Measurements from ENCODE around the gene CAP1.
"Not testable (repeated sequence)": the region's sequence is repeated elsewhere in the genome, so short reads cannot be mapped to it uniquely, and the experiment has no call there.

CAP1 gene

DNA sequence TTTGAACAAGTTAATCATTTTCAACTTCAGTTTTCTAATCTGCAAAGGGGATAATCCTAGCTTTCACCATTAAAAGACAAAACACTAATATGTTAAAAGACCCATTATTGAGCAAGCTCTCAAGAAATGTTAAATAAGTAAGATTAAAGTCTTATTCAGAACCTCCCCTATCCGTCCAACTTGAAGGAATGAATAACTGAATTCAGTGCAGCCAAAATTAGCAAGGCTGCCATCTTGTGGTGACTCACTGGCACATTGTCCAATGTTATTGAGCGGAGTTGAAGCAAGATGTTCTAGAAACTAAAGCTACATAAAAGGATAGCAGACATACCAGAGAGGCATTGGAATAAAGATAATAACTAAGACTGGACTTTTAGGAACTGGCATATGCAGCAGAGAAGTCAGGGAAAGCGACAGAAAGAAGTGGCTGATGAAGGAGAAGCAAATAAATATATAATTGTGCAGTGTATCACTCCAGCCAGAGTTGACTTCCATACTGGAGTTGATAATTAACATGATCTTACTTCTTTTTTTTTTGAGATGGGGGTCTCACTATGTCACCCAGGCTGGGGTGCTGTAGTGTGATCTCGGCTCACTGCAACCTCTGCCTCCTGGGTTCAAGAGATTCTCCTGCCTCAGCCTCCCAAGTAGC lies 8.2 kb upstream of the CAP1 start:
- peak; percentile 51 for DNase-seq

DNA sequence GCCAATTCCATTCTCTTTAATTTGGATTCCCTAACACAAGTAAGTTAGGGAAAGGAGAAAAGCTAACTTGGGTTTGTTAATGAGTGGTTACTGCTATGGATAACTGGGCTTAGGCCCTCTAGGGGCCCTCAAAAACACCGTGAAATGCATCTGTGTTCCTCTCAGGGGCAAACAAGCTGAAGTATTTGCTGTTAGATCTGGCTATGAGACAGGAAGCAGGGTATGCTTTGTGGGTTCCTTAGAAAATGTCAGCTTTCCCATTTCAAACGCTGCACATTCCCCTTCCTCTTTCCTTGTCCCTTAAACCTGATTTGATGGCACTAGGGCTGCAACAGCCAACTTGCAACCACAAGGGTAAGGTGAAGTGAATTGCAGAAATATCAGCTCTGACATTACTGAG lies 5.7 kb upstream of the CAP1 start:
- no peak for DNase-seq

DNA sequence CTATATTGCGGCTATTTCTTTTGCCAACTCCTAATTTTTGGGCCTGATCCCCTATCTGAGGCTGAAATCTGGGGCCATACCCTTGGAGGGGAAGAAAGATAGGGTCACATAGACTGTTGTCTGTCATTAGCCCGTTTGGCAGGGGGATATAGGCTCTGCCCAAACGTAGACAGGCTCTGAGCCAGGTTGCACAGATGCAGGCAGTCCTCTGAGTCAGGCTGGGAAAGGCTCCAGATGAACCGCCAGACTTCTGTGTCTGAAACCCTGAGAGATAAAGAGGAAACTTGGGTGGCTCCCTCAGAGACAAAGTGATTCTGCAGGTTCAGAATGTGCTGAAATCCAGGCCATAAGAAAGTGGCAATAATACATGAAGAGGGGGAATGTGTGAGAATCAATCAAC lies 4.0 kb upstream of the CAP1 start:
- DNase-seq = no peak

DNA sequence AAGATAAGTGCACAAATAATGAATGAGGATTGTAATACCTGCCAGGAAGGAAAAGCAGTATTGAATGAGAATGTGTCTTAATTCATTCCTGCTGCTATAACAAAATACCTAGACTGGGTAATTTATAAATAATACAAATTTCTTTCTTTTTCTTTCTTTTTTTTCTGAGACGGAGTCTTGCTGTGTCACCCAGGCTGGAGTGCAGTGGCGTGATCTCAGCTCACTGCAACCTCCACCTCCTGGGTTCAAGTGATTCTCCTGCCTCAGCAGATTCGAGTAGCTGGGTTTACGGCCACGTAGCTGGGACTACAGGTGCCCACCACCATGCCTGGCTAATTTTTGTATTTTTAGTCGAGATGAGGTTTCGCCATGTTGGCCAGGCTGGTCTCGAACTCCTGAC lies 3.3 kb upstream of the CAP1 start:
- not testable (repeated sequence) for DNase-seq

DNA sequence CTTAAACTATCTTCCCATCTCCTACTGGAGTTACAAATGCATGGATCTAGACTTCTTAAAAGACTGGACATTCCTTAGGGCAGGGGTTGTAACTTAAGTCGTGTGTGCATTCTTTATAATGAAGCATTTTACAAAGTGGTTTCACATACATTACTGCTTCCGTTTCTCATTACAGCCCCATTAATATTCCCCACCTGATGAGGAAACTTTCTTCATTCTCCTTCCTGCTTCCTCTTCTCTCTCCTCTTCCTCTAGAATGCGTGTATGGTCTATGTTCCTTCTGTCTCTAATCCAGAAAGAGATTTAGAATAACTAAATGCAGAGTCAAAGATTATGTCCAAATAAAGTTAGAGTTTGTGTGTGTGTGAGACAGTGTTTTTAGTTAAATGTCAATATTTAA lies 1.8 kb upstream of the CAP1 start:
- DNase-seq = no peak

DNA sequence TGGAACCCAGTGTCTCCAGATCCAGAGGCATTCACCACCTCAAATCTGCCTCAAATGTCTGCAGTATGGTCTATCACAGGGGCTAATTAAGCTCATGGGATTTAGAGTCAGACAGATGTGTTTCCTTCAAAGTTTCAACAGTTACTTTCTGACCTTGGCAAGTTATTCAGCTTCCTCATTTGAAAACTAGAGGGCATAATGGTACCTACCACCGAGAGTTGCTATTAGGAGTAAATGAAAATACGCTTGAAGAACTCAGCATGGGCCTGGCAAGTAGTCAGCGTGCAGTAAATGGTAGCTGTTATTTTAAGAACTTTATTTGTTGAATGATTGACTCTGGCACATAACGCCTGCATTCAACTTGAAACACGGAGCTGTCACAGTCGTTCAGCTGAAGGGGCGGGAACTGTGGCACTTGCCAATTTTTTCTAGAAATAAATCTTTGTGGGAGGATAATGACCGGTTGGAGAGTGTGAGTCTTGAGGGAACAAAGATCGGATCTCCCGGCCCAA lies 1.2 kb upstream of the CAP1 start:
- DNase-seq = peak; percentile 85

DNA sequence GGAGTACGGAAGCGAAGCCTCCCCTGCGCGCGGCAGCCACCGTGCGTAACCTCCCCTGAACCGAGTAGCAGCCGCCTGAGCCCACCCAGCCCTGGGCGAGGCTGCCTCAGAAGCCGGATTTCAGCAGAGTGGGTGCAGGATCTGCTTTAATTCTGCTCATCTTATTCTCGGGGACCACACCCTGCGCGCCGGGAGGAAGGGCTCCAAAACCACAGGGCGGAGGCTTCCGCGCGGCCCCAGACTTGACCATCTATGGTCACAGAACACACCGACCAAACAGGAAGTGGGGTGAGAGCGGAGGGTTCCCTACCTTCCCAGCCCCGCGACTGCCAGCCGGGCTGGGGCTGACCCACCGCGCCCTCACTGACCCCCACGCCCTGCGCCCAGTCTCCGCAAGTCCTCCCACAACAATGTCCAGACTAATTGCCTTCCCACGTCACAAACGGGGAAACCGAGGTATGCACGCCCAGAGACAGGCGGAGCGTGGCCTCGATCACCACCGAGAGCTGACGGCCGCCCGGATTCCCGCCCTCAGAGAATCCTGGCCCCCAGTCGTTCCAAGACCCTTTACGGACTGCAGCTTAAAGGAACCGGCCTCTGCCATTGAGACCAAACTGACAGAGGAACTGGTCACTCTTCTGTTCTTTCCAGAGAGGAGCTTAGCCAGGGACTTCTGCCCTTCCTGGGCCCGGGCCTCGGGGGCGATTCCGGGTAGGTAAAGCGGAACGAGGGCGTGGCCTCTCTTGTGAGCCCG lies 595 bp upstream of the CAP1 start:
- DNase-seq = peak; percentile 85

DNA sequence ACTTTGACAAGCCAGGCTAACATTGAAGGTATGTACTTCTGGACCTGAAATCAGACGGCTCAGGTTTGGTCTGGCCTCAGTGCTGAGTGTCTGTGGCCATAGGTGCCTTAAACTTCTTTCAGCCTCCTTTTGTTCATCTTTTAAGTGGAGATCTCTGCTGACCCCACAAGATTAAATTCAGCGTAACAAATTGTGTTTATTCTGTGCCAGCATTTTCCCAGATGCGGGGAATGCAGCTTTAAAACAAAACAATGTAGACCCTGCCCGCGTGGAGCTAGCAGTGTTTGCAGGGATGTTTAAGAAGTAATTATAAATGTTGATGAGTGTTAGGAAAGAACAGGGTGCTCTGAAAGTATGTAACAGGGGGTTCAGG lies 923 bp downstream of the CAP1 start:
- no peak for DNase-seq

DNA sequence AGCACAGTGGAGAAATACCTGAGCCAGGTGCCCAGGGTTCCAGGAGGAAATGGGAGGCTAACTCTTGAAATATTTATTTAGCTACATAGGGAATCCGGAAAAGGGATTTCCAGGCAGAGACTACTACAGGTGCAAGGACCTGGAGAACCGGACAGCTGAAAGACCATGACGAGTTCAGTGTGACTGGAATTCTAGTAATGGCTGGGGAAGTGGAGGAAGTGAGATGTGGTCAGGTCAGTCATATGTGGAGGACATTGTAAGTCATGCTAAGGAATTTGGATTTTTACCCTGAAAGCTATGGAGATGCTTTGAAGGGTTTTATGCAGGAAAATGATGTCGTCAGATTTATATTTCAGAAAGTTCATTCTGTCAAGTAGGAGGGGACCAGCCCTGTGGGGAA lies 1.8 kb downstream of the CAP1 start:
- DNase-seq = peak; percentile 41

DNA sequence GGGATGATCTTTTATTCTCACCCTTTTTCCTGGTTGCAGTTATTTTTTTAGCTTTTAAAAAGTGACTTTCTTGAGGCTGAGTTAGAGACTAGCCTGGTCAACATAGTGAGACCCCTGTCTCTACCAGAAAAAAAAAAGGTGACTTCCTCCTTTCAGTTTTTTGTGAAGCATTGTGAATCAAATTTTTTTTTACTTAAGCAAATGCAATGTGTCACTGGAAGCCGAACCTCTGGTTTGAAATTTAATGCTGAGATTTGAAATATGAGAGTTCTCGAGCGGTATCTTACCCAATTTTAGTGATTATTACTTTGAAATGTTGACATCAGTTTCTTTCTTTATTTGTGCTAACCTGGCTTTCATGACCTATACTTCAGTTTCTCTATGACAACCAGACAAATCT lies 3.6 kb downstream of the CAP1 start:
- no peak for DNase-seq

DNA sequence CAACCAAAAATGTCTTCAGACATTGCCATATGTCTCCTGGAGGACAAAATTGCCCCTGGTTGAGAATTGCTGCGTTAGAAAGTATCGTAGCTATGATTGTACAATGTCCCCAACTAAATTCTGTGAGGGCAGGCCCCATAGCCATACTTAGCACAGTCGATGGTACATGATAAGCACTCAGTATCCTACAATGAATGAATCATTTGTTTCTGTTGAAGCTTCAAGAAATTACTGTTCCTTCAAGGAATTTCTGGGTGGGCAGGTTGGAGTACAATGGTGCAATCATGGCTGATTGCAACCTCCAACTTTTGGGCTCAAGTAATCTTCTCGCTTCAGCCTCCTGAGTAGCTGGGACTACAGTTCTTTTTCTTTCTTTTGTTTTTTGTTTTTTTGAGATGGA lies 4.7 kb downstream of the CAP1 start:
- DNase-seq = no peak

DNA sequence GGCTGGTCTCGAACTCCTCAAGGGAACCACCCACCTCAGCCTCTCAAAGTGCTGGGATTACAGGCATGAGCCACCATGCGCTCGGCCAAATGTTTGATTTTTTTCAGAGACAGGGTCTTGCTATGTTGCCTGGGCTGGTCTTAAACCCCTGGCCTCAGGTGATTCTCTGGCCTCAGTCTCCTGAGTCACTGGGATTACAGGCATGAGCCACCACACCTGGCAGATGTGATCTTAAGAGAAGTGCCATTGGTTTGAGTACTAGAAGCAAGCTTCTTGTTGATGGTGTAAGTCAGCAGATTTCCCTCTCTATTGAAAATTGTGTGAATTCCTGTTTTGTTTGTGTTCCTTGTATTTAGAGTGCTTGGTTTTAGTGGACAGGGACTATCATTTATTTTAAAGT lies 5.2 kb downstream of the CAP1 start:
- no peak for DNase-seq

DNA sequence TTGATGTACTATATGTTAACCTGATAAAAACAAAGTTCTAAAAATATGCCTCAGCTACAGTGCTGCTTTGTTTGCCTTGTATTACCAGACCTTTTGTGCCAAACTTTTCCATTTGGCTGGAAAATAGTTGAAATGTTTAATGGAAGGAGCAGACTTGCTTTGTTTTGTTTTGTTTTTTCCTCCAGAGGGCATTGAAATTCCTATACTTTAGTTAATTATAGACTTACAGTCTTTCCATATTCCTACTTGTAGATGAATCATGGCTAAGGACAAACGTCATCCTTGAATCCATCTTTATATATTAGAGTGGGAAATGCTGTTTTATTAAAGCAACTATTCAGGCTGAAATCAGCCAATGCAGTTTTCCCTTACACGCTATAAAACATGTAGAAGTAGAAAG lies 6.7 kb downstream of the CAP1 start:
- no peak for DNase-seq

DNA sequence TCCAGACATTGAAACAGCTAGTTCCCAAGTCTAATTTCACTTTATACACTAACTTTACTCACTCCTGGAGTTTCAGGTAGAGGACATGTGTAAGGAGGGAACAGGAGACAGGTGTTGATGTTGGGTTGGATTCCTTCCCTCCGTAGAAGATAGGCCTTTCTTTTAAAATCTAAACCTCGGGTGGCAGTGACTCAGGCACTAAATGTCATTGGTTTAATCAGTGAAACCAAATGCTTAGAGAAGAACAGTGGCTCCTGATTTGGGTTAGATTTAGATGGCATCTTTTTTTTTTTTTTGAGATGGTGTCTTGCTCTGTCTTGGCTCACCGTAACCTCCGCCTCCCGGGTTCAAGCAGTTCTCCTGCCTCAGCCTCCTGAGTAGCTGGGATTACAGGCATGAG lies 7.2 kb downstream of the CAP1 start:
- no peak for DNase-seq

DNA sequence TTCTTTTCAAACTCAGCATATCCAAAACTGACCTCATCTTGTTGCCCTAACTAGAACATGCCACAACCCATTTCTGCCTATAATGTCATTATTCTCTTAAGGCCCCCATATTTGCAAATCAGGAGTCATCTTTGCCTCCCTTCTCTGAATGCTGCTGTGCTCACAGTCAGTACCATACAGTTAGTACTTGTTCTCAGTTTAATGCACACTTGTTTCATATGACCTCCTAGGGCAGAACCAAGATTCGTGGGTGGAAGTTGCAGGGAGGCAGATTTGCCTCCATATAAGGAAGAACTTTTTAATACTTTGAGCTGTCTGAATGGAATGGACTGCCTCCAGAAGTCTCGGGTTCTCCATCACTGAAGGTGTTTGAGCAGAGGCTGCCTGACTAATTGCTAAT lies 9.2 kb downstream of the CAP1 start:
- peak; percentile 72 for DNase-seq

DNA sequence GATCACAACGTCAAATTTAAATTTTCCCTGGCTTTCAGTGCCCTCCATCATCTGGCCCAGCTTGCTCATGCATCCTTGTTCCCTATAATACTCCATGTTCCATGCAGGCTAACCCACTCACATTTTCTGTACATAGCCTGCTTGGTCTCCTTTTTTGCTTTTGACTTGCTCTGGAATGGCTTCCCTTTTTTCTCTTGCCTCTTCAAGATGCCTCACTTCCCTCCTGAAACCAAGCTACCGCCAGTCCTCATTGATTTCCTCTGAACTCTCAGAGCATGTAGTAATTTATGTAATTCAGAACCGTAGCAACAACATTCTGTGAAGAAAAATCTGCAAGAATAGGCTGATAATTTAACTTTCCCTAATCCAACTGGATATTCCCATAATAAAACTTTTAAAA lies 10.3 kb downstream of the CAP1 start:
- DNase-seq = no peak

DNA sequence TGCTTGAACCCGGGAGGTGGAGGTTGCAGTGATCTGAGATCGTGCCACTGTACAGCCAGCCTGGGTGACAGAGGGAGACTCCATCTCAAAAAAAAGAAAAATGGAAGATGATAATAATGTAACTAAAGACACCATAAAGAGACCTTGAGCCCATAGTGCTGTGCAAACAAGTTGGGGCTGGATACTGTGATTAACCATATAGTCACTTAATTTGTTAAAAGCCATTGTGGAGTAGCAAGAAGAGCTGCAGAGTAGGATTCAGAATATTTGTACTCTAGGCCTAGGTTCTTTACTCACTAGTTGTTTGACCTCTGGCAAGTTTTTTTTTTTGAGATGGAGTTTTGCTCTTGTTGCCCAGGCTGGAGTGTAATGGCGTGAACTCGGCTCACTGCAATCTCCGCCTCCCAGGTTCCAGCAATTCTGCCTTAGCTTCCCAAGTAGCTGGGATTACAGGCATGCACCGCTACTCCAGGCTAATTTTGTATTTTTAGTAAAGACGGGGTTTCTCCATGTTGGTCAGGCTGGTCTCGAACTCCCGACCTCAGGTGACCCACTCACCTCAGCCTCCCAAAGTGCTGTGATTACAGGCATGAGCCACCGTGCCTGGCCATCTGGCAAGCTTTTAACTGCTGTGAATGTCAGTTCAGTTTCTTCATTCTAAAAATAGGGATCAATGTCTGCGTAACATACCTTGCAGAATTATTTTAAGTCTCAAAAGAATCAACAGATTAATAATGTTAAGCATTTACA lies 12.8 kb downstream of the CAP1 start:
- DNase-seq = no peak

DNA sequence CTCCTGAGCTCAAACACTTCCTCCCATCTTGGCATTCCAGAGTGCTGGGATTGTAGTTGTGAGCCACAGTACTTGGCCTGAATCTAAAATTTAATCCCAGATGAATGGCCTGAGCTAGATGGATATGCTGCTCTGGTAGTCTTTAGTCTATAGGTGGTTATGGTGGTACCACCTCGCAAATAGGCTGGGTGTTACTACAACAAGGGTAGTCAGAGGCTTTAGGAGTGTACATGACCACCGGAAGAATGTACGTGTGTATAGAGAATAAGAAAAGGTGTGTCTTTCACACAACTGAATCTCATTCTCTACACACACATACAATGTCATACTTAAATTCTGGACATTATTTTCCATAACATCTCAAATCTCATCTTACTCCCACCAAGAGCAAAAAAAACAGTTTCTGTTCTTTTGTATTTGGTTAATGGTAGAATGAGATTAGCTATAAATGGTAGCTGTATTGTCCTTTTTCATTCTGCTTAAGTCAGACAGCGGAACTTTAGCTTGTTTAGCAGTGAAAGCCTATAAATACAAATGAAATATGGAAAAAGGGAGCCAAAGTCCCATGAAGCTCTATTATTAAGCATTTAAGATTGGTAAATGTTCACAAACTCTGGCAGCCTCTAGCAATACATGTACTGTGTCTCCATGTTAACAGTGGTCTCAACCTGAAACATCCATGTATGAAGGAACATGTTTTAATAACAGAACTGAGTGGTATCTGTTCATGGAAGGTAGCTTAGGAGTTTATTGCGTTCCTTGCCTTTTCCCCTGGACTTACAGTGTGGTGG lies 16.2 kb downstream of the CAP1 start:
- no peak for DNase-seq

DNA sequence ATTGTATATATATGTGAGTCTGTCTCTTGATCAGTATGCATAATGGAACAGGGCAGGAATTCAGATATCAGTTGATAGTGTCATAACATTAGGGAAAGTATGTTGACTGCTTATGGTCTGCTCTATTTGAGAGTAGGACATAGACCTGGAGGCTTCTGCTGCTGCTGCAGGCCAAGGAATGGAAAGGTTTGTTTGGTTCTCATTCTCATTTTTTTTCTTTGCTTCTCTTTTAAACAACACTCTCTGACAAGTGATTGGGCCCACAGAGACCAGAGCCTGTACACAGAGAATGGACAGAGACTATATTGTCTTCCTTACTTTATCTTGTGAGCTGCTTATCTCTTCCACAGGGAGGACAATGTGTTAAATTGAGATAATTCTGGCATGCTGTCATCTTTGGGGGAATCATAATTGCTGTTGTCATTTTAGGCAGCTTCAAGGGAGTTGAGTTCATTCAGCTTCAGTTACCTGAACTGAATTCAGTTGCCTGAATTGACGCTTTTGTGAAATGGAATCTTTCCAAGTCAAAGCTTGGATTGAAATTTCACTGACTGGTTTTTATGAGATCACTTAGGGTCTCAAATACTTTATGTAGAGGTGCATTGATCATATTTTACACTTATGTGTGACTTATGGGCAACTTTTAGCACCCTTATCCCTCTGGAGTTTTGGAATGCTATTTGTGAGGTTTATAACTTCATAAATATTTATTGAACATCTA lies 16.9 kb downstream of the CAP1 start:
- DNase-seq = no peak

DNA sequence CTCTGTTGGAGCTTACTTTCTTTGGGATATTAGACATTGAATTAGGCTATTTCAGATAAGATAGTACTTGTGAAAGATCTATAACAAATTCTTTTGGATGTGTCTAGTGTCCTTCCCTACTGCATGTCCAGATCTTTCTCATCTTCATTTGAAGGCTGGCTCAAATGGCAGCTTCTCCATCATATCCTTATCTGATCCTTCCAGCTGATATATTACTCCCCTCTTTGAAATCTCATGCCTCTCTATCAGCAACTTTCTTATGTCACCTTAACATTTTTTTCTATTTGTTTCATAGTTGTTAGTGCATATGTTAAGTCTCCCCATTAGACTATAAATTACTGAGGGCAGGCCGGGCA lies 17.5 kb downstream of the CAP1 start:
- DNase-seq = no peak

DNA sequence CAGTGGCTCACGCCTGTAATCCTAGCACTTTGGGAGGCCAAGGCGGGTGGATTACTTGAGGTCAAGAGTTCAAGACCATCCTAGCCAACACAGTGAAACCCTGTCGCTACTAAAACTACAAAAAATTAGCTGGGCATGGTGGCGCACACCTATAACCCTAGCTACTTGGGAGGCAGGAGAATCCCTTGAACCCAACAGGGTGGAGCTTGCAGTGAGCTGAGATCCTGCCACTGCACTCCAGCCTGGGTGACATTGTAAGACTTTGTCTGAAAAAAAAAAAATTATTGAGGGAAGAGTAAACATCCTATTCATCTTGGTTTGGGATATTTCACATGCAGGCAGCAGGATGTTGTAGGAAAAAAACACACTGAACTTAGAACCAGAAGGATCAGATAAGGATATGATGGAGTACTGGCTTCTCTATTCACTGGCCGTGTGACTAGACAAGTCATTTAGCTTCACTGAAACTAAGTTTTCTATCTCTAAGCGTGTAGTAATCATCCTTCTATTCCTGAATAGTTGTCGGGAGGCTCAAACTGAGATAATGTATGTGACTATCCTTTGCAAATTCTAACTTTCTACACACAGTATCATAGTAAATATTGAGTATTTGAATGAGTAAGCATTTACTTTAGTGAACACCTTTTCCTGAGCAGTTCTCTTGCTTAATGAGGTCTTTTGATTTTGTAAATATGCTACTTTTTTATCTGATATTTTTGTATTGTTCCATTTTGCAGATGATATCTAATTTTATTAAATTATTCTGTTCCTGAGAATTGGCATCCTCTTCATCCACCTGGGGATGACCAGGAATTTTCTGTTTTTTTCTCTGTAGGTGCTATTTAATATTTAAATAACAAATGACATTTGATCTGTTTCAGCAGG lies 18.2 kb downstream of the CAP1 start:
- DNase-seq = no peak
